Measurements from ENCODE around the gene RANBP2.
"Not testable (repeated sequence)": the region's sequence is repeated elsewhere in the genome, so short reads cannot be mapped to it uniquely, and the experiment has no call there.

The RANBP2 gene

DNA sequence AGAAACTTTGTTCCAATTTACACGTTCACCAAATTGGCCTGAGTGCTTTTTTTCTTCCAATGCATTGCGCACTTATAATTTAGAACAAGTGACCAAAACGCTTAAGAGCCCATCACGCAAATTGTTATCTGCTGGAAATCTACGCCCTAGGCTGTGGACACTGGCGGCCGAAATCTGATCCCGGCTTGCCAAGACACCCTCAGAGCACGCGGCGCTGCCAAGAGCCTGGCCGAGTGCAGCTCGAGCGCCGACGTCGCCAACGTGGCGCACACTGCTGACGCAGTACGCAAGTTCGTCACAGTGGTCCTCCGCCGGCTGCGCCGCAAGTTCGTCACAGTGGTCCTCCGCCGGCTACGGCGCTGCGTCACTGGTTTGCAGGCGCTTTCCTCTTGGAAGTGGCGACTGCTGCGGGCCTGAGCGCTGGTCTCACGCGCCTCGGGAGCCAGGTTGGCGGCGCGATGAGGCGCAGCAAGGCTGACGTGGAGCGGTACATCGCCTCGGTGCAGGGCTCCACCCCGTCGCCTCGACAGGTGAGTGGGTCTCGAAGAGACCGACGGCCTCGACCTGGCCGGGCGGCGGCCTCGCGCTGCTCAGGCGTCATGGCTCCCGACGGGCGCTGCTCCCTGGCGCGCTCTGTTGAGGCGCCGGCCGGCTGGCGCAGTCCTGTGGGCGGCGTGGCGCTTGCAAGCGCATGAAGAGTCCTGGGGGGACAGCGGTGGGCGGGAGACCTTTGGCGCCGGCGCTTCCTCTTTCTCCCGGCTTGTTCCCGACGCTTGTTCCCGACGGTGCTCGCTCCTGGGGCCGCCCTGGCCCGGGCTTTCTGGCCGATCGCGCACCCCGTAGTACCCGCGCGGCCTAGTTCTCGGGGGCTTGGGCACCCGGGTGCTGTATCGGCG, at the start of gene RANBP2:
TSS of gene RANBP2 (plus strand) at position 334 of the 896 bp plus-strand sequence. CDS start at position 459, 125 bp downstream.
- peak; percentile 91 to 93 for DNase-seq

DNA sequence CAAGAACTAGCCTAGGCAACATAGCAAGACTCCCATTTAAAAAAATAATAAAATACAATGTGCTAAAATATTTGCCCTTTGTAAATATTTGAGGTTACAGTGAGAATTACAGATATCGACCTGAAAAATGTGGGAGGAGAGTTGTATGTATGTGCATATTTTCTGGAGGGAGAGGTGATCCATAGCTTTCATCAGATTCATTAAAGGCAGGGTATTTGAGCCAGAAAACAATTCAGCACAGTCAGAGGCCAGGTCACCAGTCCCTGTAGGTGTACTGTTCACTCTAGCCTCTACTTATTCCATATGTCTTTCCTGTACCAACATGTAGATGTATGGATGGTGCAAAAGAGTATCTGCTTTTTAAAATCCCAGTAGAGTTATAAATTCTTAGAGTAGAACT, 49.0 kb upstream of the RANBP2 start:
- DNase-seq = not testable (repeated sequence)

GRCh38 chr2:108672200-108672805, 47.0 kb upstream of the RANBP2 start:
- not testable (repeated sequence) for DNase-seq

DNA sequence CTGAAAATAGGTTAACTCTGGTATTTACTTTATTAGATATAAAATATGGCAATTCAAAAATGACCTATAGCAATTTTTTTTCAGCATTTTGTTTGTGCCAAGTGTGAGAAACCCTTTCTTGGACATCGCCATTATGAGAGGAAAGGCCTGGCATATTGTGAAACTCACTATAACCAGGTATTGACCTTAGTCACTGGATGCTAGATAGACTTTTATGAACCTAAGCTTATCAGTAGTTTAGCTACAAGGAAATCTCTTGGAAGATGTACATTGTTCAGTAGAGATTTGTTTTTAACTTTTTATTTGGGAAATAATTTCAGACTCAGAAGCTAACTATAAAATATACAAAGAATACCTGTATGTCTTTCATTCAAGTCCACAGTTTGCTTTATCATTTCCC, 42.8 kb upstream of the RANBP2 start:
- DNase-seq = not testable (repeated sequence)

DNA sequence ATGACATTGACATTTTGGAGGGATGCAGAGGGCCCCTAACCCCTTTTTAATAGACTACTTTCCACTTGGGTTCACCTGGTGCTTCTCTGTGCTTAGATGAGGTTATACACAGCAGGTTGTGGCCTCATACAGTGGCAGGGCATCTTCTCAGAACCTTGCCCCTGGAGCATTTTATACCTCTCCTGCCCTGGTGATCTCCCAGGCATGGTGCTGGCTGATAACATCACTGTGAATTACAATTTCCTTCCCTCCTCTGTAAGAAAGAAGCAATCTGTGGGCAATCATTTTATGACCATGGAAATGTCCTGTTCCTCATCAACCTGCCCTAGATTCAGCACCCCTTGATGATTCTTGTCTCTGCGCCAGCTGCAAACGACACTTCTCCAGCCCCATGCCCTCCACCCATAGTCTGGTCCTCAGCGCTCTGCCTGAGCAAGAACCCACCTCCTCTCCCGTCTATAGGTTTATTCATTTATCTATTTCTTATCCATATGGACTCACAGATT, 42.0 kb upstream of the RANBP2 start:
- DNase-seq = not testable (repeated sequence)

DNA sequence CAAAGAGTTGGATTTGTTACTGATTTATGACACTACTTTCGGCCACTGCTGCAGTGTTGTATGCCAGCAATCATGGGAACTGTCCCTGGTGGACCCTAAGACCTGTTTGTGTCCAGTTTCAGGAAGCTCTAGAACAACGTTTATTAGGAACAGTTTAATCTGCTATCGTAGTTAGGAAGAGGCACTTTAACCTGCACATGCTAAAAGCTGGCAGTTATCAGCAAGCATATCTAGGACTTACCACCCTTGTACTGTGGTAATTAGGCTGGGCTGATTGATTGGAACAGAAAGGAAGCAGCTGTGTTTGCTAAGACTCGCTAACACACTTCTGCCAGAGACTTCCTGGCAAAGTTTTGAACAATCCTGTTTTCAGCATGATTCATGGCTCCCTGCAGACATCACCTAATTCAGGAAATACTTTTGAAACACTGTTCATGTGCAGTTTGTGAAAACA, 41.1 kb upstream of the RANBP2 start:
- not testable (repeated sequence) for DNase-seq

- DNase-seq = not testable (repeated sequence)
These were observed 38.5 kb upstream of the RANBP2 start for GRCh38 chr2:108680805-108681204.

DNA sequence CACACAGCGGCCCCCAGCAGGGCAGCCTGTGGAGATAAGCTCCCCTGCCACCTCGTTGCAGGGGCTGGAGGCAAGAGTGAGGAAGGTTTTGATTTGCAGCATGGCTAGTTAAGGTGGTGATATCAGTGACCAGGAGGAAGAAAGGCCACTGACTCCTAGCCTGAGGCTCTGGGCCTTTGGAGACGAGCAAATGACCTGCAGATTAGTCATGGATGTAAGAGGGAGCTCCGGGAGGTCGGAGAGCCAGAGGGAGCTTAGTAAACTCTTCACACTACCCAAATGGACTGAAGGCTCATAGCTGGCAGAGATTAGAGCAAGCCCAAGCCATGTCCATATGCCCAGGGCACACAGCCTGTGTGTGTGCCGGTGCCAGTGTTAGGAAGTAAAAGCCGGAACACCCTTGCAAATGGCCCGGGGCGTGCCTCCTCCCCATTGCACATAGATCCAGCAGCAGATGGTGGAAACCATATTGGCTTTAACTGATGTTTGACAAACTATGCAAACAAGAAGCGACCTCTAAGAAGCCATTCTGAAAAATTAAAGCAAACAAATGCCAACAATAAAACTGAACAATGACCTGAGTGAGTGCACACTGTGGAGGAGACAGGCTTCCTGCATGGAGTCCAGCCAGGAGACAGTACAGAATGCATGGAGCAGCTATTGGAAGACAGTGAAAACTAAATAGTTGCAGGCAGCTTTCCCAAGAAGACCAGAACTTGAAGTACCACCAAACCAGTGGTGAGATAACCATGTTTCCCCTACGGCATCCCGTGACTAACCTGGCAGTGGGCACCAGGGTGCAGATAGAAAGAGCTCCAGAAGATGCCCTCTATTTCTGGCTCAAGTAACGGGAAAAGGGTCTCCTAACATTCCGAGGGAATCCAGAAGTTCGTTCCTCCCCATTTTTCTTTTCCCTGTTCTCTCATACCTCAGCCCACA, 30.2 kb upstream of the RANBP2 start:
- DNase-seq = not testable (repeated sequence)

- DNase-seq = not testable (repeated sequence)
These were observed 29.3 kb upstream of the RANBP2 start for GRCh38 chr2:108690001-108690400.

- DNase-seq = no peak
These were observed 27.8 kb upstream of the RANBP2 start for GRCh38 chr2:108691447-108691846.

DNA sequence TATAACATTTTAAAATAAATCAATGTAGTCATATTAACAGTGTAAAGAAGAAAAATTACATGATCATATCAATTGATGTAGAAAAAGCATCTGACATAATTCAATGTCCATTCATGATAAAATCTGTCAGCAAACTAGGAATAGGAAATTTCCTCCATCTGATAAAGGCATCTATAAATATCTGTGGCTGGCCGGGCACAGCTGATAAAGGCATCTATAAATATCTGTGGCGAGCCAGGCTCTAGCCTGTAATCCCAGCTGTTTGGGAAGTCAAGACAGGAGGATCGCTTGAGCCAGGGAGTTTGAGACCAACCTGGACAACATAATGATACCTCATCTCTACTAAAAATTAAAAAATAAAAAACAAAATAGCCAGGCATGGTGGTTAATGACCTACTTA, 18.1 kb upstream of the RANBP2 start:
- DNase-seq = no peak

- no peak for DNase-seq
These were observed 17.5 kb upstream of the RANBP2 start for GRCh38 chr2:108701806-108702205.

DNA sequence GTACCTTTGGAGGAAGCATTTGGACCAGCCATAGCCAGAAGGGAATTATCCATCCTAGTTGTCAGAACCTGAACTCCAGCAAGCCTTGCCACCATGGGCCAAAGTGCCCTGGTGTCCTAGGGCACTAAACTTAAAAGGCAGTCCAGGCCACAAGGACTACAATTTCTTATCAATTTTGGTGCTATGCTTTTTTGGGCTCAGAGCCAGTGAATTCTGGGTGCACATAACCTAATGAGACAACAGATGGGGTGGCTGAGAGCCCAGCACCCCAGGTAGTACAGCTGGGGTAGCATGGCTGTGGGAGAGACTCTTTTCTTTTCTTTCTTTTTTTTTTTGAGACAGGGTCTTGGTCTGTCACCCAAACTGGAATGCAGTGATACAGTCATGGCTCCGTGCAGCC, 14.4 kb upstream of the RANBP2 start:
- DNase-seq = no peak

DNA sequence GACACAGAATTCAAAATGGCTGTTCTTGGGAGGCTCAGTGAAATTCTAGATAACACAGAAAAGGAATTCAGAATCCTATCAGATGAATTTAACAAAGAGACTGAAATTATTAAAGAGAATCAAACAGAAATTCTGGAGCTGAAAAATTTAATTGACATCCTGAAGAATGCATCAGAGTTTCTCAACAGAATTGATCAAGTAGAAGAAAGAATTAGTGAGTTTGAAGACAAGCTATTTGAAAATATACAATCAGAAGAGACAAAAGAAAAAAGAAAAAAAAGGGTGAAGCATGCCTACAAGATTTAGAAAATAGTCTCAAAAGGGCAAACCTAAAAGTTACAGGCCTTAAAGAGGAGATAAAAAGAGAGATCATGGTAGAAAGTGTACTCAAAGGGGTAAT, 12.0 kb upstream of the RANBP2 start:
- DNase-seq = no peak

DNA sequence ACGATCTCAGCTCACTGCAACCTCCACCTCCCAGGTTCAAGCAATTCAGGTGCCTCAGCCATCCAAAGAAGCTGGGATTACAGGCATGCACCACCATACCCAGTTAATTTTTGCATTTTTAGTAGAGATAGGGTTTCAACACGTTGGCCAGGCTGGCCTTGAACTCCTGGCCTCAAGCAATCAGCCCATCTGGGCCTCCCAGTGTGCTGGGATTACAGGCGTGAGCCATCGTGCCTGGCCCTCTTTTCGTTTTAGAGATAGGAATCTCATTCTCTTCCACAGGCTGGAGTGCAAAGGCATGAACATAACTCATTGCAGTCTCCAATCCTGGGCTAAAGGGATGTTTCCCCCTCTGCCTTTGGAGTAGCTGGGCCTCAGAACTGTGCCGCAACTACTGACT, 2.3 kb upstream of the RANBP2 start:
- not testable (repeated sequence) for DNase-seq

DNA sequence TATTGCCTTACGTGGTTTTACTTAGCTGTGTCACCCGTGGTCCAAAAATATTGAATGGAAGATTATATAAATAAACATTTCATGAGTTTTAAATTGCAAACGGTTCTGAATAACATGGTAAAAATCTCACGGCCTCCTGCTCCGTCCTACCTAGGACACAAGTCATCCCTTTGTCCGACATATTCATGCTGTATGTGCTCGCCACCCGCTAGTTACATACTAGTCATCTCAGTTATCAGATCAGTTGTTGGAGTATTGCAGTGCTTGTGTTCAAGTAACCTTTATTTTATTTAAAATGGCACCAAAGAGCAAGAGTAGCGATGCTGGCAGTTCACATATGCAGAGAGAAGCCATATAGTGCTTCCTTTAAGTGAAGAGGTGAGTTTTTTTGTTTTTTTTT, 6.8 kb downstream of the RANBP2 start:
- DNase-seq = not testable (repeated sequence)

GRCh38 chr2:108734656-108735055, 15.4 kb downstream of the RANBP2 start:
- DNase-seq = not testable (repeated sequence)

- DNase-seq = not testable (repeated sequence)
These were observed 38.7 kb downstream of the RANBP2 start for GRCh38 chr2:108757973-108758372.

DNA sequence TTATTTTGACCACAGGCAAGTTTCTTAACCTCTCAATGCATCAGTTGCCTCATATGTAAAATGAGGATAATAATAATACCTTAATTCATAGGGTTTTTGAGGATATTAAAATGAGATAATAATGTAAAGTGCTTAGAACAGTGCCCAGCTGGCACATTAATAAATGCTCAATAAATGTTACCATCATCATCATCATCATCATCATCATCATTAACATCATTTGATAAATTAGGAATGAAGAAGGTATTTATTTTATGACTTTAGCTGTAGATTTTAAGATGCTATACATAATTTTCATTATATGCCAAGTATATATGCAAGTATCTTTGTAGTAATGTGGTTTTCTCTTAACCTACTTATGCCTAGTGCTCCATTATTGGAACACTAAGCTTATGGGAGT, 43.3 kb downstream of the RANBP2 start:
- not testable (repeated sequence) for DNase-seq

DNA sequence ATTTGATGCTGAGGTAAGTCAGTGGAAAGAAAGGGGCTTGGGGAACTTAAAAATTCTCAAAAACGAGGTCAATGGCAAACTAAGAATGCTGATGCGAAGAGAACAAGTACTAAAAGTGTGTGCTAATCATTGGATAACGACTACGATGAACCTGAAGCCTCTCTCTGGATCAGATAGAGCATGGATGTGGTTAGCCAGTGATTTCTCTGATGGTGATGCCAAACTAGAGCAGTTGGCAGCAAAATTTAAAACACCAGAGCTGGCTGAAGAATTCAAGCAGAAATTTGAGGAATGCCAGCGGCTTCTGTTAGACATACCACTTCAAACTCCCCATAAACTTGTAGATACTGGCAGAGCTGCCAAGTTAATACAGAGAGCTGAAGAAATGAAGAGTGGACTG, 47.4 kb downstream of the RANBP2 start:
- DNase-seq = not testable (repeated sequence)

- not testable (repeated sequence) for DNase-seq
These were observed 48.6 kb downstream of the RANBP2 start for GRCh38 chr2:108767859-108768258.

DNA sequence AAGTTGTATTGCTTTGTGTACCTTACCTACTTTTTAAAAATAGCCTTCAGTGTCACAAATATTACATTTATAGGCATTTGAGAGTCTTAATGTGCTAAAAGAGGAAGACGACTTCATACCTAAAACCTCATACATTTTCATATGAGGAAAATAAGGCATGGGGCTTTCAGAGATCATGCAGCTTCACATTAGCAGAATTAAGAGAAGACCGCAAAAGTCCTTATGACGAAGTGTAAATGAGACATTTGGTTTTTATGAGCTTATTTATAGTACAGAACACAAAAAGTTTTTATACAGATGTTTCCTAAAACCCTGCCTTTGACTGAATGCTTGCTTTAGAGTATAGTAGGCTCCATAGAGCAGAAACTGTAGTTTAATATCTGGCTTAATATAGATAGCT, 57.2 kb downstream of the RANBP2 start:
- DNase-seq = no peak

DNA sequence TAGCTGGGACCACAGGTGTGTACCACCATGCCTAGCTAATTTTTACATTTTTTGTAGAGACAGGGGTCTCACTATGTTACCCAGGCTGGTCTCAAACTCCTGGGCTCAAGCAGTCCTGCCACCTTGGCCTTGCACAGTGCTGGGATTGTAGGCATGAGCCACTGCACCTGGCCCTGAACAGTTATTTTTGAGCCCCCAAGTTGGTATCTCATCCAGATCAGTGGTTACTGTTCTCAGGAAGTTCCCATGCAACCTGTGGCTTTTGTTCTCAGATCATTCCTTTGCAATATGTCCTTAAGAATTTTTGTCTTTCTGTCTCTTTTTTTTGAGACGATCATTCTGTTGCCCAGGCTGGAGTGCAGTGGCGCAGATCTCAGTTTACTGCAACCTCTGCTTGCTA, 59.6 kb downstream of the RANBP2 start:
- DNase-seq = no peak
